ENCODE data around the gene CABP7. TPM values are rescaled to one million over a fixed set of nuclear protein-coding genes. Genes with fewer than 3 reads are reported as not detected.

The CABP7 gene
- polyA plus RNA-seq, 10 donors = 0.07 to 0.21 (median 0.10) TPM; not detected in 1

- no peak for DNase-seq
These were observed 53.4 kb downstream of the CABP7 start for GRCh38 chr22:29773233-29773632.

- DNase-seq = no peak
These were observed 60.4 kb downstream of the CABP7 start for GRCh38 chr22:29780220-29780619.

DNA sequence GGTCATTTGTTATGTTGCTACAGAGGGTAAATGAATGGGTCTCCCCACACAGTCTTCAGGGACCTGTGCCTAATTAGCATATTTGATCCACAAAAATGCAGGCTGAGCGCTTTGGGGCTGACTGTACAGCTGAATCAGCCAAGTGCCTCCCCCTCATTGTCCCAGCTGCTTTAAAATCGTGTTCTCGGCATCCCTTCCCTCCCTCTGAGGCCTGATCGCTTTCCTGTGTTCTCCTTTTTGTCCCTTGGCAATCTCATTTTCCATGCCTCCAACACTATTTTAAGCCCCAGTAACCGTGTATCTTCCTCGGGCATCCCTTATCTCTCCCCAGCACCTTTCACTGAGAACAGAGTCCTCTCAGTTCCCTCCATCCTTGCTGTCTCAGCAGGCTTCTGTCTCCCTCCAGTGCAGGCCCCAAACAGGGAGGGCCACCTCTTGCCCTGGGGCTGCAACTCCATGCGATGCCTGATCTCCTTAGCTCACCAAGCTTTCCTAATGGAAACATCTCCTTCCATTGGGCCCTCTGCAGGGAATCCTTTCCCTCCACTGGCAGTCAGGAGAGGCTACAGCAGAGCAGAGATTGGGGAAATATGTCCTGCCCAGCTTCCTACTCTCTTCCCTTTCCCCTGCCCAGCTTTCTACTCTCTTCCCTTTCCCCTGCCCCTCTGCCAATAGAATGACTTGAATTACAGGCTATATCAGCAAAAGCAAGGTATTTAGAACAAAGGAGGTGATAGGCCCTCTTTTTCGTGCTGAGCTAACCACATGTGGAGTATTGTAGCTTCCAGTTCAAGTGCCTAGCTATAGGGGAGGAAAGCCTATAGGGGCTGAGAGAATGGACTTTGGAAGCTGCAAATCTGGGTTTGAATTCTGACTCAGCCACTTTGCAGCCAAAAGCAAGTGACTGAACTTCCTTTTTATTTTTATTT is 61.2 kb downstream of the CABP7 start:
- DNase-seq = peak in 2 of 3 donors; percentile 53 to 81

Other genes starting within 250 kb of the CABP7 start
- 1 to 10 TPM in 9 of 10 donors, under 1 TPM in 1; 0.29 to 6.5 (median 3.1) TPM for gene NEFH, start 239.8 kb upstream of the CABP7 start, polyA plus RNA-seq (ENCODE audit: insufficient read length in 10 of 10)
- 10 to 100 TPM; 16.4 to 27.2 (median 22.0) TPM for gene THOC5, start 166.2 kb upstream of the CABP7 start, polyA plus RNA-seq (ENCODE audit: insufficient read length in 10 of 10)
- gene NIPSNAP1, start 138.9 kb upstream of the CABP7 start, polyA plus RNA-seq (ENCODE audit: insufficient read length in 10 of 10) = 10 to 100 TPM; 20.6 to 35.9 (median 29.1) TPM
- 10 to 100 TPM; 18.4 to 25.5 (median 21.4) TPM for gene NF2, start 116.4 kb upstream of the CABP7 start, polyA plus RNA-seq (ENCODE audit: insufficient read length in 10 of 10)
- 10 to 100 TPM; 13.2 to 21.4 (median 16.6) TPM for gene ZMAT5, start 47.0 kb downstream of the CABP7 start, polyA plus RNA-seq (ENCODE audit: insufficient read length in 10 of 10)
- 100 to 1,000 TPM; 112 to 135 (median 121) TPM for gene UQCR10, start 47.4 kb downstream of the CABP7 start, polyA plus RNA-seq (ENCODE audit: insufficient read length in 10 of 10)
- gene ASCC2, start 118.3 kb downstream of the CABP7 start, polyA plus RNA-seq (ENCODE audit: insufficient read length in 10 of 10) = 10 to 100 TPM; 25.0 to 37.3 (median 31.6) TPM
- gene MTMR3, start 163.2 kb downstream of the CABP7 start, polyA plus RNA-seq (ENCODE audit: insufficient read length in 10 of 10) = 10 to 100 TPM; 24.5 to 36.4 (median 28.7) TPM